CD14-positive monocyte (primary cell): ENCODE results near the gene NUP58. TPM values are rescaled to one million over a fixed set of nuclear protein-coding genes. Genes with fewer than 3 reads are reported as not detected.

ENCODE experiments used
- DNase-seq, 3 donors: peaks; one replicate each; pipeline ENCODE4 v3.0.0-alpha.2; 2011 to 2022
- H2AFZ ChIP-seq: 2 replicates; pipeline ENCODE4 v1.6.0; 2012; ENCODE audit warnings: mild to moderate bottlenecking, low read depth, low read length, inconsistent platforms; ENCODE audit not compliant: insufficient read depth, poor library complexity, severe bottlenecking
- H3K27ac ChIP-seq, 2 donors: 1 replicate in 1 of 2; 2 replicates in 1 of 2; pipeline ENCODE4 v1.5.1; 2012 to 2013; ENCODE audit warnings: low read length in 2 of 2, control low read depth in 1 of 2, inconsistent platforms in 1 of 2, low read depth in 1 of 2, mild to moderate bottlenecking in 1 of 2
- H3K27me3 ChIP-seq, 2 donors: one replicate each; pipeline versions ENCODE4 v1.6.0 to v1.6.1; 2011 to 2013; ENCODE audit warnings: low read length in 2 of 2; ENCODE audit not compliant: control insufficient read depth in 2 of 2, insufficient read depth in 2 of 2
- H3K36me3 ChIP-seq, 2 donors: replicated peaks in 1 of 2; 1 replicate in 1 of 2; 2 replicates in 1 of 2; pipeline versions ENCODE4 v1.5.1 to v1.6.1; 2012 to 2013; ENCODE audit warnings: low read length in 2 of 2, control low read depth in 1 of 2, inconsistent platforms in 1 of 2, mild to moderate bottlenecking in 1 of 2; ENCODE audit not compliant: insufficient read depth in 2 of 2, control insufficient read depth in 1 of 2
- H3K4me1 ChIP-seq, 2 donors: 1 replicate in 1 of 2; 2 replicates in 1 of 2; pipeline versions ENCODE4 v1.5.1 to v1.6.1; 2012 to 2013; ENCODE audit warnings: low read length in 2 of 2, control low read depth in 1 of 2, inconsistent platforms in 1 of 2, mild to moderate bottlenecking in 1 of 2, moderate library complexity in 1 of 2; ENCODE audit not compliant: insufficient read depth in 2 of 2, control insufficient read depth in 1 of 2
- H3K4me2 ChIP-seq: replicated peaks from 2 replicates; pipeline ENCODE3; 2012; ENCODE audit warnings: low read length, moderate library complexity, mild to moderate bottlenecking; ENCODE audit not compliant: poor library complexity, severe bottlenecking; ENCODE audit errors: extremely low read depth
- H3K4me3 ChIP-seq, 3 experiments: fragments of 200-600 bp in 1 of 3; sonication (generic) in 1 of 3; replicated peaks in 1 of 3; 1 replicate in 2 of 3; 2 replicates in 1 of 3; pipeline ENCODE4 v1.5.1; 2011 to 2013; ENCODE audit warnings: low read length in 3 of 3, mild to moderate bottlenecking in 3 of 3, control low read depth in 2 of 3, low read depth in 2 of 3, inconsistent platforms in 1 of 3, moderate library complexity in 1 of 3
- H3K79me2 ChIP-seq: 2 replicates; pipeline ENCODE4 v1.6.0; 2012; ENCODE audit warnings: mild to moderate bottlenecking, control low read depth, inconsistent platforms, low read length, moderate library complexity; ENCODE audit not compliant: insufficient read depth
- H3K9ac ChIP-seq: 2 replicates; pipeline ENCODE4 v1.6.0; 2017; ENCODE audit warnings: low read length, mild to moderate bottlenecking; ENCODE audit not compliant: insufficient read depth, poor library complexity, severe bottlenecking
- H3K9me3 ChIP-seq, 2 donors: replicated peaks in 1 of 2; 1 replicate in 1 of 2; 2 replicates in 1 of 2; pipeline versions ENCODE4 v1.5.1 to v1.6.1; 2012 to 2013; ENCODE audit warnings: low read length in 2 of 2, control low read depth in 1 of 2; ENCODE audit not compliant: control insufficient read depth in 1 of 2, insufficient read depth in 1 of 2
- H4K20me1 ChIP-seq: 2 replicates; pipeline ENCODE4 v1.6.0; 2012; ENCODE audit warnings: mild to moderate bottlenecking, low read length, control low read depth, moderate library complexity; ENCODE audit not compliant: insufficient read depth
- H3K27ac Mint-ChIP-seq, 7 donors: one replicate each; pipeline ENCODE4 v1.8.0; 2020; ENCODE audit warnings: mild to moderate bottlenecking in 7 of 7, mixed read lengths in 7 of 7, moderate library complexity in 6 of 7, inconsistent platforms in 2 of 7
- H3K27me3 Mint-ChIP-seq, 3 donors: one replicate each; pipeline ENCODE4 v1.8.0; 2021 to 2022; ENCODE audit warnings: low read depth in 3 of 3, mild to moderate bottlenecking in 3 of 3, mixed read lengths in 3 of 3, moderate library complexity in 3 of 3, inconsistent platforms in 1 of 3
- H3K36me3 Mint-ChIP-seq, 2 donors: one replicate each; pipeline ENCODE4 v1.8.0; 2020; ENCODE audit warnings: mixed read lengths in 2 of 2, inconsistent platforms in 1 of 2, mild to moderate bottlenecking in 1 of 2
- H3K4me1 Mint-ChIP-seq: one replicate; pipeline ENCODE4 v1.8.0; 2020; ENCODE audit warnings: mild to moderate bottlenecking, mixed read lengths
- H3K4me3 Mint-ChIP-seq, 2 donors: one replicate each; pipeline ENCODE4 v1.8.0; 2020; ENCODE audit warnings: mild to moderate bottlenecking in 2 of 2, mixed read lengths in 2 of 2, moderate library complexity in 1 of 2
- H3K9me3 Mint-ChIP-seq, 7 donors: one replicate each; pipeline ENCODE4 v1.8.0; 2020 to 2022; ENCODE audit warnings: mixed read lengths in 7 of 7, mild to moderate bottlenecking in 6 of 7, moderate library complexity in 6 of 7, inconsistent platforms in 2 of 7
- WGBS: methylation state at CpG from one replicate; pipeline ENCODE4 v1.1.5; 2013; ENCODE audit warnings: missing lambda C conversion rate; ENCODE audit not compliant: insufficient coverage; 5-methylcytosine and 5-hydroxymethylcytosine counted together
- intact Hi-C, 2 donors: fragments of 100-400 bp; cut with micrococcal nuclease; formaldehyde crosslinking; loops; one replicate each; pipeline versions ENCODE4 v1.15.0 to v1.15.1; 2023
- polyA plus RNA-seq, 3 donors: library from polyadenylated mRNA; depleted of rRNA in 1 of 3; unstranded in 2 of 3; stranded (reverse) in 1 of 3; fragments of 300-500 nt in 2 of 3; fragments of >200 nt in 1 of 3; fragmentation: Illumina TruSeq in 2 of 3; gene quantifications; 1 replicate in 2 of 3; 2 replicates in 1 of 3; pipeline ENCODE4 v1.2.3, GENCODE V29; 2012 to 2021
- TF ChIP-seq, protein P1 (sequence below): fragments of 200-600 bp; IDR thresholded peaks from one replicate; pipeline ENCODE4 v1.8.0; 2022; ENCODE audit warnings: antibody characterized with exemption, mild to moderate bottlenecking

Gene NUP58
- polyA plus RNA-seq, 3 donors, result 21.5 to 26.3 (median 25.1) TPM

DNA sequence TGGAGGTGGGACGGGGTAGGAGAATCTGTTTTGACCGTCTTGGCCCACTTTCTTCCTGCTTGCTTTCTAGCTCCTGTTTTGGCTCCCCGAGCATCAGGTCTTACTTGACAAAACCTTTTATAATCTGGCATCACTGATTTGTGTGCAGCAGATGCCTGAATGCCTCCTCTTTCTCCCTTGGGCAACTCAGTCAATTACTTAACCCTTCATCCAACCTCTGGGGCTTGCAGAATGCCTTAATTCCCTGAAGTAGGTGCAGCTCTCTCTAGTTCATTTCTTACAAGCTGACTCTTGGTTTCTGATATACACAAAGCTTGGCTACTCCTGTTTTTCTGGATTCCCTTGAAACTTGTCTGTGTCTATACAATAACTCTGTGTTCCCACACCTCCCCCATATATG lies 5.7 kb upstream of the NUP58 start:
- no peak overlapping the region for H3K27ac Mint-ChIP-seq
- peaks cover 5% of the 10 kb centered on the region for H3K4me1 Mint-ChIP-seq
- WGBS, result 80% methylated on average over 2 of the region's 3 CpGs
- Histone ChIP-seq H3K4me2 (no peak overlapping the region), H3K4me3 (no peak overlapping the region), H3K27me3 (peaks cover 8 to 13% of the 10 kb centered on the region in 2 donors), H3K9me3 (no peaks in the 10 kb centered on the region), H4K20me1 (no peaks in the 10 kb centered on the region), H3K27ac (no peak overlapping the region), H3K4me1 (peaks cover 3 to 4% of the 10 kb centered on the region in 2 donors), H2AFZ (no peak overlapping the region), H3K9ac (no peak overlapping the region), H3K36me3 (no peaks in the 10 kb centered on the region), H3K79me2 (no peaks in the 10 kb centered on the region)
- H3K36me3 Mint-ChIP-seq, result no peaks in the 10 kb centered on the region
- TF ChIP-seq, protein P1, sequence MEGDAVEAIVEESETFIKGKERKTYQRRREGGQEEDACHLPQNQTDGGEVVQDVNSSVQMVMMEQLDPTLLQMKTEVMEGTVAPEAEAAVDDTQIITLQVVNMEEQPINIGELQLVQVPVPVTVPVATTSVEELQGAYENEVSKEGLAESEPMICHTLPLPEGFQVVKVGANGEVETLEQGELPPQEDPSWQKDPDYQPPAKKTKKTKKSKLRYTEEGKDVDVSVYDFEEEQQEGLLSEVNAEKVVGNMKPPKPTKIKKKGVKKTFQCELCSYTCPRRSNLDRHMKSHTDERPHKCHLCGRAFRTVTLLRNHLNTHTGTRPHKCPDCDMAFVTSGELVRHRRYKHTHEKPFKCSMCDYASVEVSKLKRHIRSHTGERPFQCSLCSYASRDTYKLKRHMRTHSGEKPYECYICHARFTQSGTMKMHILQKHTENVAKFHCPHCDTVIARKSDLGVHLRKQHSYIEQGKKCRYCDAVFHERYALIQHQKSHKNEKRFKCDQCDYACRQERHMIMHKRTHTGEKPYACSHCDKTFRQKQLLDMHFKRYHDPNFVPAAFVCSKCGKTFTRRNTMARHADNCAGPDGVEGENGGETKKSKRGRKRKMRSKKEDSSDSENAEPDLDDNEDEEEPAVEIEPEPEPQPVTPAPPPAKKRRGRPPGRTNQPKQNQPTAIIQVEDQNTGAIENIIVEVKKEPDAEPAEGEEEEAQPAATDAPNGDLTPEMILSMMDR, result no peak
- H3K9me3 Mint-ChIP-seq, result no peaks in the 10 kb centered on the region
- intact Hi-C loops, result no loop called here
- H3K27me3 Mint-ChIP-seq, result peaks cover 0 to 14% (median 11%) of the 10 kb centered on the region in 3 donors
- H3K4me3 Mint-ChIP-seq, result no peak overlapping the region
- no peak for DNase-seq

GRCh38 chr13:25300861-25301346 lies 521 bp upstream of the NUP58 start:
- TF ChIP-seq, protein P1, result no peak
- Histone ChIP-seq H3K27ac (peak overlapping the region; percentile 86 to 92), H2AFZ (peak overlapping the region; percentile 95), H3K9ac (peak overlapping the region; percentile 92), H4K20me1 (peaks cover 13% of the 10 kb centered on the region), H3K79me2 (peaks cover 44% of the 10 kb centered on the region), H3K4me1 (peaks cover 33 to 40% of the 10 kb centered on the region in 2 donors), H3K4me3 (peak overlapping the region; percentile 67 to 98 (median 70)), H3K4me2 (peak overlapping the region; percentile 90), H3K36me3 (peaks cover 2 to 10% of the 10 kb centered on the region in 2 donors), H3K9me3 (no peaks in the 10 kb centered on the region), H3K27me3 (peaks cover 8 to 13% of the 10 kb centered on the region in 2 donors)
- 22% methylated on average over 28 of the region's 33 CpGs for WGBS
- Mint-ChIP-seq H3K27ac (peak overlapping the region; percentile 92 to 98 (median 96)), H3K27me3 (peaks cover 0 to 14% (median 7%) of the 10 kb centered on the region in 3 donors), H3K4me1 (peaks cover 40% of the 10 kb centered on the region), H3K9me3 (no peaks in the 10 kb centered on the region), H3K36me3 (peaks cover 16 to 23% of the 10 kb centered on the region in 2 donors), H3K4me3 (peak overlapping the region; percentile 87 to 95)
- intact Hi-C loops, result no loop called here
- peak in 2 of 3 donors; percentile 6 to 39 for DNase-seq
